Uterus (tissue), 4 donors: ENCODE measurements around the gene NLN. TPM values are rescaled to one million over a fixed set of nuclear protein-coding genes. Genes with fewer than 3 reads are reported as not detected.

ENCODE experiments used
- DNase-seq, 2 donors: peaks; one replicate each; pipeline ENCODE4 v3.0.0-alpha.2; 2019 to 2020
- H3K27ac ChIP-seq, 2 donors: fragments of 200-600 bp; sonication (generic); 1 replicate in 1 of 2; 2 replicates in 1 of 2; pipeline ENCODE4 v1.5.1; 2016 to 2018
- H3K27me3 ChIP-seq, 2 donors: fragments of 200-600 bp; sonication (generic); one replicate each; pipeline ENCODE4 v1.5.1; 2018 to 2019; ENCODE audit warnings: control low read depth in 1 of 2
- H3K36me3 ChIP-seq, 2 donors: fragments of 200-600 bp; sonication (generic); one replicate each; pipeline ENCODE4 v1.5.1; 2019; ENCODE audit warnings: control low read depth in 1 of 2
- H3K4me1 ChIP-seq, 2 donors: fragments of 200-600 bp; sonication (generic); one replicate each; pipeline ENCODE4 v1.5.1; 2018 to 2019; ENCODE audit warnings: control low read depth in 1 of 2
- H3K4me3 ChIP-seq, 2 donors: fragments of 200-600 bp; sonication (generic); 1 replicate in 1 of 2; 2 replicates in 1 of 2; pipeline ENCODE4 v1.5.1; 2018 to 2019; ENCODE audit warnings: mild to moderate bottlenecking in 1 of 2
- H3K9me3 ChIP-seq, 2 donors: fragments of 200-600 bp; sonication (generic); one replicate each; pipeline ENCODE4 v1.5.1; 2019; ENCODE audit warnings: control low read depth in 1 of 2
- CTCF ChIP-seq, 4 experiments: fragments of 200-600 bp in 2 of 4; fragments of 450-650 bp in 2 of 4; sonication (generic) in 2 of 4; IDR thresholded peaks; one replicate each; pipeline ENCODE4 v1.5.1; 2016 to 2019; ENCODE audit warnings: antibody characterized with exemption in 4 of 4, mild to moderate bottlenecking in 2 of 4, moderate library complexity in 1 of 4
- POLR2A ChIP-seq, 2 donors: fragments of 450-650 bp; IDR thresholded peaks; one replicate each; pipeline ENCODE4 v1.6.1; 2016; ENCODE audit warnings: antibody characterized with exemption in 2 of 2, mild to moderate bottlenecking in 1 of 2, moderate library complexity in 1 of 2
- intact Hi-C: fragments of 100-400 bp; cut with DNase I; formaldehyde crosslinking; loops from one replicate; pipeline ENCODE4 v1.15.1; 2023; ENCODE audit warnings: low total_unique reads
- total RNA-seq, 4 donors: library from RNA; depleted of rRNA in 3 of 4; stranded (reverse); fragments of >200 nt in 3 of 4; gene quantifications; one replicate each; pipeline versions ENCODE4 v1.1.0 to v1.2.4, GENCODE V29; 2014 to 2023
- donor health status: DM: yes; HTN: yes; CAD: no.

The NLN gene
- total RNA-seq, 4 donors from 2014 or later, result 4.4 to 34.9 (median 9.8) TPM

- no peak for DNase-seq
- intact Hi-C loops, result no loop called here
- Histone ChIP-seq H3K27me3 (no peaks in the 10 kb centered on the region), H3K36me3 (no peaks in the 10 kb centered on the region), H3K4me1 (no peaks in the 10 kb centered on the region), H3K4me3 (no peak overlapping the region), H3K27ac (no peak overlapping the region), H3K9me3 (no peaks in the 10 kb centered on the region)
- TF ChIP-seq POLR2A (IDR thresholded peaks at IDR 0.05) (no peak), CTCF (IDR thresholded peaks at IDR 0.05) (no peak)
These were observed 91.2 kb downstream of the NLN start for GRCh38 chr5:65813174-65813573.

- Histone ChIP-seq H3K27me3 (no peaks in the 10 kb centered on the region), H3K9me3 (no peaks in the 10 kb centered on the region), H3K4me1 (no peaks in the 10 kb centered on the region), H3K36me3 (no peaks in the 10 kb centered on the region), H3K4me3 (no peak overlapping the region), H3K27ac (no peak overlapping the region)
- DNase-seq, result no peak
- intact Hi-C loops, result no loop called here
- no peak for TF ChIP-seq CTCF (IDR thresholded peaks at IDR 0.05)
These were observed 93.2 kb downstream of the NLN start for GRCh38 chr5:65815161-65815560.

- no peak for TF ChIP-seq POLR2A (IDR thresholded peaks at IDR 0.05)
- no peak for TF ChIP-seq CTCF (IDR thresholded peaks at IDR 0.05)
- no peaks in the 10 kb centered on the region for H3K4me1 ChIP-seq
- intact Hi-C loops, result no loop called here
- no peak overlapping the region for H3K27ac ChIP-seq
- no peaks in the 10 kb centered on the region for H3K36me3 ChIP-seq
- no peaks in the 10 kb centered on the region for H3K9me3 ChIP-seq
- H3K27me3 ChIP-seq, result no peaks in the 10 kb centered on the region
- no peak overlapping the region for H3K4me3 ChIP-seq
- DNase-seq, result no peak
These were observed 94.7 kb downstream of the NLN start for GRCh38 chr5:65816729-65817128.

- intact Hi-C loops, result no loop called here
- Histone ChIP-seq H3K4me3 (no peak overlapping the region), H3K4me1 (no peaks in the 10 kb centered on the region), H3K27ac (no peak overlapping the region), H3K9me3 (no peaks in the 10 kb centered on the region), H3K27me3 (no peaks in the 10 kb centered on the region), H3K36me3 (no peaks in the 10 kb centered on the region)
- no peak for DNase-seq
- no peak for TF ChIP-seq POLR2A (IDR thresholded peaks at IDR 0.05)
- TF ChIP-seq CTCF (IDR thresholded peaks at IDR 0.05), result no peak
These were observed 95.9 kb downstream of the NLN start for GRCh38 chr5:65817931-65818330.

GRCh38 chr5:65818592-65818991 lies 96.6 kb downstream of the NLN start:
- no peaks in the 10 kb centered on the region for H3K9me3 ChIP-seq
- no peak for DNase-seq
- no peaks in the 10 kb centered on the region for H3K36me3 ChIP-seq
- no peak overlapping the region for H3K27ac ChIP-seq
- intact Hi-C loops, result no loop called here
- TF ChIP-seq CTCF (IDR thresholded peaks at IDR 0.05) (no peak), POLR2A (IDR thresholded peaks at IDR 0.05) (no peak)
- H3K4me3 ChIP-seq, result no peak overlapping the region
- H3K4me1 ChIP-seq, result no peaks in the 10 kb centered on the region
- no peaks in the 10 kb centered on the region for H3K27me3 ChIP-seq
